GM18499 (cell line): ENCODE measurements around the gene B3GNT5.

Experiments
- ATAC-seq: cut with Tn5 transposase; IDR thresholded peaks from one replicate; pipeline ENCODE4 v1.9.1; 2021; ENCODE audit warnings: moderate number of reproducible peaks; ENCODE audit not compliant: insufficient read depth, unreplicated experiment

The B3GNT5 gene

DNA sequence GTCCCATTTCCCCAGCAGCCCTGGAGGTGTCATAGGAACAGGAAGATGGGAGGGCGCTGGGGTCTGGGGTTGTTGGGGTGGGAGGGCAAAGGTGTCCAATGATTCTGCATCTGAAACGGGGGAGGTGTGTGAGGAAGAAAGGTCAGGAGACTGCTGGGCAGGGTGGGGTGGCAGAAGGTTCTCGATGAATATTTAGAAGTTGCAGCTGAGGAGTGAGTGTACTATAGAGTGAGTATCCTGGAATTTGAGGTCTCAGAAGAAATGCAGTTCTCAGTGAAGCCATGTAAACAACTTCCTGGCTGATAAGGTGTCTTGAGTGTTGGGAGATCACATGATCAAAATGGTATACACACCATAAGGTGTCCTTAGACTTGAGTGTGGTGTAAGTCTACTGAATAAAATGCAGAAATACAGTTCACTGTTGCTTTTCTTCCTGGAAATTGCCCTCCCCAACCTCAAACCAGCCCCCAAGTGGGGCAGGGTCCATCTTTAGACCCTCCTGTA lies 9.9 kb downstream of the B3GNT5 start:
- ATAC-seq, result no peak

DNA sequence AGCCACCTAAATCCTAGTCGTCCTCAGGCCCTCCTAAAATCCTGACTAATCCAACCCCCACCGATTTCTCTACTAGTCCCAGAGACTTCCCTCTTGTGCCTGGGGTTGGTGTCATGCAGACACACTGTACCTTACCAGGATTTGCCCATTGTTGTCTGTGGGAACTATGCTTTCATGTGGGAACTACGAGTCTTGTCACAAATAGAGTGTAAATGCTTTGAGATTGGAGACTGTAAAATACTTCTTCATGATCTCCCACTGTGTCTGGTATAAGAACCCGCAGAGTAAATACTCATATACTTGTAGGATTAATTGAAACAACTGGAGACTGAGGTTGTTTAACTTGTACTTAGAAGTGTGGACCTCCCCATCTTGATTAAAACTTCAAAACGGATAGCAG lies 11.2 kb downstream of the B3GNT5 start:
- no peak for ATAC-seq

- no peak for ATAC-seq
Measured at GRCh38 chr3:183265157-183265642, 12.1 kb downstream of the B3GNT5 start.

- no peak for ATAC-seq
Measured at GRCh38 chr3:183265834-183266417, 12.9 kb downstream of the B3GNT5 start.

GRCh38 chr3:183266454-183266853 lies 13.4 kb downstream of the B3GNT5 start:
- no peak for ATAC-seq

GRCh38 chr3:183267140-183267539 lies 14.1 kb downstream of the B3GNT5 start:
- ATAC-seq, result no peak

GRCh38 chr3:183268366-183268765 lies 15.3 kb downstream of the B3GNT5 start:
- no peak for ATAC-seq

DNA sequence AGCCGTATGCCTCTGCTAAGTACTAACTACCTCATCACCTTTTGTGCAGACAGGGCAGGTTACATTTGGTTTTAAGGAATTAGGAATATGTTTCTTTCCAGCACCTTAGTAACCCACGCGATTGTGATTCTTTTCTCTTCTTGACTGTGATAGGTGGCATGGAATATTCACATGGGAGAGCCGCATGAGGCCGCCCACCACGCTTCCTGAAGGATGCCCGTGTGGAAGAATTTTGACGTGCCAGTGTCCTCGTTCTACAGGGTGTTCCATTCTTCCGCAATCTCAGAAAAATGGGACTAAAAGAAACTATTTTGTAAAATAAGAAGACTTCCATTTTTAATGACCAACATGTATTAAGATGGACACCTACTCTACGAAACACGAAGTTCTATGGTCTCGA lies 16.3 kb downstream of the B3GNT5 start:
- ATAC-seq, result no peak

GRCh38 chr3:183270344-183270743 lies 17.3 kb downstream of the B3GNT5 start:
- no peak for ATAC-seq

- ATAC-seq, result no peak
Measured at GRCh38 chr3:183272142-183272541, 19.1 kb downstream of the B3GNT5 start.

GRCh38 chr3:183272791-183273190 lies 19.7 kb downstream of the B3GNT5 start:
- ATAC-seq, result no peak

DNA sequence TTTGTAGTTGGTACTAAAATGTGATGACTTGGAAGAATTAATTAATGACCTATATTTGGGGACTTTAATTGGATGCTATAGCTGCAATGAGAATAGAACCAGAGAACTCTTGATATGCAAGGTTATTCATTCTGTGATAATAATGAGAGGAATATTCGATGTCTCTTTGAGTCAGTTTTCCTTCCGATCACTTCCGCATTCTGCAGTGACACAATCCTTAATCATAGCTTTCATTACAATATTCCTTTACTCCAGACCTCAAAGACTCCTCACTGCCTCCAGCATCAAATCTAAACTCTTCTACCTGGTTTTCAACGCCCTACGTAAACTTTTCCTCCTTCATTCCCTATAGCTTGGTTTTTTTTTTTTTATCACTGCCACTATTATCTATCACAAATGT lies 21.6 kb downstream of the B3GNT5 start:
- ATAC-seq, result no peak

GRCh38 chr3:183275418-183275817 lies 22.4 kb downstream of the B3GNT5 start:
- no peak for ATAC-seq

- no peak for ATAC-seq
Measured at GRCh38 chr3:183275937-183276336, 22.9 kb downstream of the B3GNT5 start.

GRCh38 chr3:183277260-183277659 lies 24.2 kb downstream of the B3GNT5 start:
- no peak for ATAC-seq

- no peak for ATAC-seq
Measured at GRCh38 chr3:183278479-183279088, 25.5 kb downstream of the B3GNT5 start.

- no peak for ATAC-seq
Measured at GRCh38 chr3:183279371-183279770, 26.3 kb downstream of the B3GNT5 start.

GRCh38 chr3:183281126-183281797 lies 28.2 kb downstream of the B3GNT5 start:
- no peak for ATAC-seq

DNA sequence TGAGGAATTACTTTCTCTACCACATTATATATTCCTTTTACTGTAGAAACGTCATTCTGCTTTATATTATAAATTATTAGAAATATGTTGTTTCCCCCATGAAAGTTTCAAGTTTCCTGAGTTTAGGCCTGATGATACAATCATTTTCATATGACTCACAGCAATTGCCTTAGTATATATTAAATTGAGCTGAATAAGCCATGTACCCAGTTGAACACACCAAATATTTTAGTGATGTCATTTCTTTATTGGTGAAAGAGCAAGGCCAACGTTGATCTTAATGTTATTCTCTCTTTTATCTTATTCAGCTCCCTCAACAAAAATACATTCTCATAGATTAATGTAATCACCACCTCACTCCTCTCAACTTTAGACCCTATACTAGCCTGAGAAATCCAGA lies 30.8 kb downstream of the B3GNT5 start:
- ATAC-seq, result no peak

DNA sequence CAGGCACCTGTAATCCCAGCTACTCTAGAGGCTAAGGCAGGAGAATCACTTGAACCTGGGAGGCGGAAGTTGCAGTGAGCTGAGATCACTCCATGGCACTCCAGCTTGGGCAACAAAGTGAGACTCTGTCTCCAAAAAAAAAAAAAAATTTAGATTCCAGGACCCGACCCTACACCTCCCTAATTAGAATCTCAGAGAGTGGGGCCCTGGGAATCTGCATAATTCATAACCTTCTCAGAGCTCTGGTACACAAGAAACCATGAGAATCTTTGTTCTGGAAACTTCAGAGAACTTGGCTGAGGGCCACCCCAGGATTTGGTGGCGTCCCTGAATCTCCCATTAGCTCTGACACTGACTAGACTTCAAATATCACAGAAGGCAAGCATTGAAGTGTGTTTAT lies 31.5 kb downstream of the B3GNT5 start:
- no peak for ATAC-seq

DNA sequence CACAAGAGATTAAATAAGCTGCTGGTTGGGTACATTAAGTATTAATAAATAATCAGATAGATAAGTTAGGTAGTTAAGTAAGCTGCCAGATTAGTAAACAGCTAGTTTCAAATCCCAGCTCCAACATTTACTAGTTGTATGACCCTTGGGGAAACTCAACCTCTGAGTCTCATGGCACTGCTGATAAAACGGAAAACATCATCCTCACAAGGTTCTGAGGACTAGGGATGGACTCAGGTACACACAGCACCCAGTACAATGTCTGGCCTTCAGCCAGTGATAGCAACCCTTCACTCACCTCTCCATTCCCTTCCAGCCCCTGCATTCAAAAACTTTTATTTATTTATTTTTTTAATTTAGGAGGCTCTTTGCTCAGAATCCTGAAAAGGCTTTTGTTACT lies 32.3 kb downstream of the B3GNT5 start:
- no peak for ATAC-seq
